GM21515 (cell line): Measurements from ENCODE around the gene MITF.
"Not testable (repeated sequence)": the region's sequence is repeated elsewhere in the genome, so short reads cannot be mapped to it uniquely, and the experiment has no call there.

Experiments used
- ATAC-seq: cut with Tn5 transposase; IDR thresholded peaks from one replicate; pipeline ENCODE4 v1.9.1; 2021; ENCODE audit not compliant: unreplicated experiment

Gene MITF

DNA sequence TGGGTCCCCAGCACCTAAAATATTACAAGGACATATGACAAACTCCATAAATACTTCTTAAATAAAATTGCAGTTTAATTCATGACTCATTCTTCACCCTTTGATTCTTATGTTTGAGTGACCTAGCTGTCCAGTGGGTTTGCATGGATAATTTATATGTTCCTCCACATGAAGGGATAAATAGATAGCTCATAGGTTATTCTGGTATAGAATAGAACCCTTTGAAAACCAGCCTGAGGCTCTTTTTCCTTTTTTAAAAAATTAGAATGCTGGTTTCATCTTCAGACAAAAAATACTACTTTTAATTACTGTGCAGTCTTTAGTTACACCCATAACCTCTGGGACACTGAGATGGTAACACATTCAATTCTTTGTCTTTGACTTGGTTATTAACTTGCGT lies 163.1 kb downstream of the MITF start:
- no peak for ATAC-seq

DNA sequence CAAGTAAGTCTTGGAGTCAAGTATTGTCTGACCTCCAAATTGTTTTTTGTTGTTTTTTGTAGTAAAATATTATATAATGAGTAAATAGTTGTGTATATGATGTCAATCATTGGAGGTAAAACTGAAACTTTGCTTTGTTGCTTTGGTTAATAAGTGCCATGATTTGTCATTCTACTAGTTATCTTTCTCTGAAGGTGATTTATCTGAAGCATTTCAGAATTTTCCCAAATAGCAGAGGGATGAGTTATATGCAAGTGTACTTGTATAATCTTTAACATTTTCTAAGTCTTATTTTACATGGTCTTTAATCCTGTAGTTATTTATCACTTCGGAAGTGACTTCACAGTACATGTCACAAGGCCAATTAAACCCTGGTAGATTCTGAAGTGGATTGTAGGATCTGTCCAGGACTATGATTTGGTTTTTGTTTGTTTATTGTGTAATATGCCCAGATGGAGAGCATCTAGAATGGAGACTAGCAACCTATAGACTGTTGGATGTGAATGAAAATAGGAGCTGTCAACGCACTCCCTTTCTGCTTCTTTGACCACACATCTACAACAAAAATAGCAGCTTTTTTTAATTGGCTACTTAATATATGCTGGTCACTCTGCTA lies 167.2 kb downstream of the MITF start:
- ATAC-seq: no peak

DNA sequence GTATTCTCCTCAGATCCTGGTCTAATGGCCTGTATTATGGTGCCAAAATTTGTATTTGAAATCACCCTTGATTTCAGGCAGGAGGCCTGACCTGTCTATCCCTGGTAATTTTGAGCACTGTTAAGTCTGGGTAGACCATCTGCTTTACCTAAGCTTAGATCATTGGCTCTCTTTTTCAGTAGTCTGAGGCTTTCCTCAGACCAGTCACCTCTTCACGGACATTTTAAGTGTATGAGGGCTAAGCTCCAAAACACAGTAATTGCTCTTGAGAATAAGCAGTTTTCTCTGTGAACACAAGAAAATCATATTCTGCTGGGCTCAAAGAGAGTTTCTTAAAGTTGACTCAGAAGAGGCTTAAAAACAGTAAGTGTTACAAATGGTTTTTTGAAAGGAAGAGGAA lies 168.3 kb downstream of the MITF start:
- no peak for ATAC-seq

- ATAC-seq: not testable (repeated sequence)
Observed at GRCh38 chr3:69909859-69910258, 170.6 kb downstream of the MITF start.

DNA sequence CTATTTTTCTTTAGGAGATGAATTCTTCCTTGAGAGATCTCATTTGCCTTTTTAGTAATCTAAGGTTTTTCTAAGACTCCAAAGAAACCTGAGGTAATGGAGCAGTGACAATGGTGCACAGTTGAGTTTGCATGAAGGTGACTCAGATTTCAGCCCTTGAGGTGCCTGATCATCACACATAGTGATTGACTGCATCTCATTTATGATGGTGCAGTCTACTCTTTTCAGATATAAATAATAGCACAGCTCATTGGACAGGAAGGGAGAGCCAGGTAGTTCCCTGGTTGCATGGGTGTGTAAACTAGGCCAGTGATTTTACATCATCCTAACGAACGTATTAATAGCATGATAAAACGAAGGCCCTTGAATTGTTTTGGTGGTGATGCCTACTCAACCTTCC lies 174.2 kb downstream of the MITF start:
- ATAC-seq: no peak

GRCh38 chr3:69914395-69914794 lies 175.1 kb downstream of the MITF start:
- ATAC-seq: no peak

DNA sequence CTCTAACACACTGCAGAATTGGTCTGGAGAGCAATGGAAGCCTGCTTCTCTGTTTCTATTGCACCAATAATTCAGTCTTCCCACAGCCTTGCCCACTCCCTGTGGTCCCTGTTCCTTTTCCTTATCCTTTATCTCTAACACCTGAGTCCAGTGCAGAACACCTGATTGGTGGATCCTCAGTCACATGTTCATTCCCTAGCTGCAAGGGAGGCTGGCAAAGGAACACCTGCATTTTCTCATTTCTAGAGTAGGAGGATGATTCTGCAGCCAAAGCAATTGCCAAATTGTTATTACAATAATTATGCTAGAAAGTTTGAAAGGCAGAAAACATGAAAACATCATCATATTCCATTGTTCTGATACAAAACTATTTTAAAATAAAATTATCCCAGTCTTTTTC lies 176.5 kb downstream of the MITF start:
- no peak for ATAC-seq

DNA sequence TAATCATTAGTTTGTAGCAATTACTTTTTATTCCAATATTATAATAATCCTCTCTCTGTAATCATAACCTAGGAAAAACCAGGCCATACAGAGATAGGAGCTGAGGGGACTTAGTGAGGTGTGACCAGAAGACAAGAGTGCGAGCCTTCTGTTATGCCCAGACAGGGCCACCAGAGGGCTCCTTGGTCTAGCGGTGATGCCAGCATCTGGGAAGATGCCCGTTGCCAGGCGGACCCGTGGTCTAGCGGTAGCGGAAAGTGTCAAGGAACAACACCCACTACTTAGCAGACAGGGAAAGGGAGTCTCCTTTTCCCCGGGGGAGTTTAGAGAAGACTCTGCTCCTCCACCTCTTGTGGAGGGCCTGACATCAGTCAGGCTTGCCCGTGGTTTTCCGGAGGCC lies 180.7 kb downstream of the MITF start:
- ATAC-seq: not testable (repeated sequence)

DNA sequence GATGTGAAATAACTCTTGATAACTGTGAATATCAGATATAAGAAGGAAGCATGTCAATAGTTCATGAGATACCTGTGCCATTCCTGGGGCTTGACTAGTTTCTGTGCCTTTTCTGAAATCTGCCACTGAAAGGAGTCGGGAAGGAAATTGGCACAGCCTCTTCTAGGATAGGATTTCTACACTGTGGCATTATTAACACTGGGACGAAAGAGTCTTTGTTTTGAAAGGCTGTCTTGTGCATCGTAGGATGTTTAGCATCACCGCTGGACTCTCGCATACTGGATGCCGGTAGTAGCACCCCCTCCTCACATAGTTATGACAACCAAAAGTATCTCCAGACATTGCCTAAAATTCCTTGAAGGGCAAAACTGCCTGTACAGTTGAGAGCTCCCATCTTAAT lies 182.4 kb downstream of the MITF start:
- no peak for ATAC-seq

- no peak for ATAC-seq
Observed at GRCh38 chr3:69922521-69923000, 183.3 kb downstream of the MITF start.

GRCh38 chr3:69925506-69925905 lies 186.2 kb downstream of the MITF start:
- ATAC-seq: no peak

GRCh38 chr3:69926385-69926784 lies 187.1 kb downstream of the MITF start:
- no peak for ATAC-seq

- ATAC-seq: no peak
Observed at GRCh38 chr3:69927571-69927970, 188.3 kb downstream of the MITF start.

DNA sequence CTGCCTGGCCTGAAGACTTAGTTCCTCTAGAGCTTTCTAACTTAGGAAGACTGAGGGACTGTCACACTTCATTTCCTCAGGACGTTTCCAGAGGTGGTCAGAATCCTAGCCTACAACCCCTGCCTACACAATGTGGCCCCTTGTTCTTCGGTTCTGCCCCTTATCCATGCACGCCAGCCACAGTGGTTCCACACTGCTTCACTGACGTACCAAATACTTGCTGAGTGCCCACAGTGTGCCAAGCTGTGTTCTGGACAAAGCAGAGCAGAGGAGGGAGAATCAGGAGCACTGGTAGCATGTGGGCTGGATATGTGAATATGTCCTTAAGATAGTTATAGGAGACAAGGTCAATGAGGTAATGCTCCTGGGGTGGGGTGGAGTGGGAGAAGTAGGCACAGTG lies 189.8 kb downstream of the MITF start:
- no peak for ATAC-seq

DNA sequence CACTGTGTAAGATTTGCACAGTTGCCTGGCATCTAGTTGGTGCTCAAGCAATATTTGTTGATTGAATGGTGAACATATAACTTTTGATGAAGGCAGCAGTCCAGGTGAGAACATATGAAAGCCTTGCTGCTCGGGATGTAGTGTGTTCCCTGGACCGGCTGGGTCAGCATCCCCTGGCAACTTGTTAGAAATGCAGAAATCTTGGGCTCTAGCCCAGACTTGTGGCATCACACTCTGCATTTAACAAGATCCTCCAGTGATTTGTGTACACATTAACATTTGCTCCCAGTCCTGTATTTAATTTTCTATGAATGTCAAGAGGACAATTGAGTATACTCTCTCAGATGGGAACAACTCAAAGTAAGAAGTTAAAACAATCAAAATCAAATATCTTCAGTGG lies 191.3 kb downstream of the MITF start:
- no peak for ATAC-seq

DNA sequence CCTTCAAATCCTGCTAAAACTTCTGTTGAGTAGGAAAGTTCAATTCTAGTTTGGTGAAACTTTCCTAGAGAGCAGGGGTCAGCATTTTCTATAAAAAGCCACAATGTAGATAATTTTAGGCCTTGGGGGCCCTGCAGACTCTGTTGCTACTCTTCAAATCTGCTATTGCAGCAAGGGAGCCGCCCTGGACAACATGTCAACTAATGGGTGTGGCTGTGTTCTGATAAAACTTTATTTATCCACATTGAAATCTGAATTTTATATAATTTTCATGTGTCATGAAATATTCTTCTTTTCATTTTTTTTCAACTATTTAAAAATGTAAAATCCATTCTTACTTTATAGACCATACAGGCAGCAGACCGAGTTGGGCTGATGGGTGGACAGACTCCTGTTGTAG lies 192.8 kb downstream of the MITF start:
- no peak for ATAC-seq

DNA sequence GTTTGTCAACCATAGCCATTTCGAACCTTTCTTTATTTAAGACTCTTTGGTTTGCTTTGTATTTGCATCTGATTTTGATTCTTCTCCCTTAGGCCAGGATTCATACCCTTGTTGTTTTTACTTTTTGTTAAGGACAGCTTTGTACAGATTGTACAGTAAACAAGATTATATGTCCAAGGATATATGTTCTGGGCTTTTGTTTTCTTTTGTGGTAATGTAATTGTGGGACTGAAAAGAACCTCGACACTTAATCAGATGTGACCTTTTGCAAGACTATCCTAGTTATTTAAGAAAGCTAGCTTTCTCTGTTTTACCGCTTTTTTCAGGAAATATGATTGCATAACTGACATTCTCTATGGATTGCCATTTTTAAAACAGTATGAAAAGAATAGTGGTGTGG lies 193.2 kb downstream of the MITF start:
- ATAC-seq: no peak

DNA sequence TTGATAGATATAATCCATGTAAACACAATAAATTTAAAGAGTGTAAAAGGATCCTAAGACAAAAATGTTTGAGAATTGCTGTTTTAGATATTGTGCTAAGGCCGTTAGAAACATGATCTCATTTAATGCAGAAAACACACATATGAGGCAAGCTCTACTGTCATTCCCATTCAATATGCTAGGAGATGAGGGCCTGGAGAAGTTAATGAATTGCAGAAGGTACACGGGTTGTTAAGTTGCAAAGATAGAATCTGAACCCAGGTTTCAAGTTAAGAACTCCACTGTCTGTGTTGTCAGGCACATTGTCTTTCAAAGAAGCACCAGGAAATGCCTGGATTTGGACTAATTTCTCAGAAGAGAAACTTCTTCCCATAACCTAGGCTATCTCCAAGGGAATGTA lies 195.1 kb downstream of the MITF start:
- no peak for ATAC-seq

- no peak for ATAC-seq
Observed at GRCh38 chr3:69936266-69936665, 197.0 kb downstream of the MITF start.

DNA sequence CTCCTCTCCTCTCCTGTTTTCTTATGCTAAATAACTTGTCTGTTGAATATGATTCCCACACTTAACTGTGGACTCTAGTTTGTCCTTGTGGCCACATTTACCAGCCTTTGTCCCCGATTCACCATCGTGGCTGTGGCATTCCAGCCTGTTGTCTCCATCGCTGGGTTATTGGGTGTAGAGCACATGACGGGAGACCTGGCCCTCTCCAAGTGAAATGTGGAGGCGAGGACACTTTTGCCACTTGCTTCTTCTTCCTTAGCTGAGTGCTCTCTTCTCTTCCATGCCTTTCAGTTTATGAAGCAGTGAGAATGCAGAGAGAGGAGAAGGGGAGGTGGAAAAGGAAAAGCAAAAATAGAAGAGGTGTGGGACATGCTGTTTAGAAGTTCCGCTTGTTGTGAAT lies 198.8 kb downstream of the MITF start:
- ATAC-seq: no peak

- no peak for ATAC-seq
Observed at GRCh38 chr3:69938931-69939330, 199.7 kb downstream of the MITF start.

GRCh38 chr3:69941037-69941436 lies 201.8 kb downstream of the MITF start:
- ATAC-seq: no peak

DNA sequence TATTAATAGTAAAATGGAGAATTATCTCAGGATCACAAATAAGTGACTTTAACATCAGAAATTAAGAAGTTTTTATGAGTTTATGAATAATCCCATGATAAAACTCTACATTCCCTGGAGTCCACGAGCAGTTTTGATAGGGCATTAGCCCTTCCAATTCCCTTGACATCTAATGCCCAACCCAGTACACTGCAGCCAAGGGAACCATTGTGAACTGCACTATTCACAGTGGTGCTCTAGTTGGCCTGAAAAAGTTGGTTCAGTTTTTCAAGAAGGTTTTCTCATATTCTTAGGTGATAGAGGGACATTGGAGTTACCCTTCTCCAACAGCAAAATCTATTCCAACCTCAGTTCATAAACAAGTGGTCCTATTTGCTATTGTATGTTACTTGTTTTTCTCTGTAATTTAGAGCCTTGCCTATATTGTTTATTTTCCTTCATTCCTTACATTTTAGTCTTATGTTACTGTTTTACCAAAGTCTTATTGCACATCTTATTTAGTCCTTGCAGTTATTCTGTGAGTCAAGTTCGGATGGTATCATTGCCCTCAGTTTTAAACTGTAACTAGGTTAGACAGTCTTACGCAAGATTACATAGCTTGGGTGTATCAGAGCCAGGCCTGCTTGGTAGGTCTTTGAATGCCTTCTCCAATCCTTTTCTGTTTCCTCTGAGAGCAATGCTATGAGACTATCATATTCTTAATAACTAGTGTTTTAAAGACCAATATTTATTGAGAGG lies 202.3 kb downstream of the MITF start:
- ATAC-seq: no peak
